ENCODE measurements around the gene TCL1B. TPM values are rescaled to one million over a fixed set of nuclear protein-coding genes. Genes with fewer than 3 reads are reported as not detected.

TCL1B gene
- total RNA-seq, 2 experiments from 2014 or later = not detected

GRCh38 chr14:95695051-95695450, 8.8 kb downstream of the TCL1B start:
- no peak for ATAC-seq

GRCh38 chr14:95695913-95696312, 9.7 kb downstream of the TCL1B start:
- DNase-seq (no peak), ATAC-seq (no peak)
- Mint-ChIP-seq H3K9me3 (ENCODE audit: insufficient read depth) (no peaks in the 10 kb centered on the region), H3K4me3 (no peak overlapping the region), H3K27me3 (ENCODE audit: low read depth) (peaks cover 9% of the 10 kb centered on the region), H3K27ac (no peak overlapping the region), H3K4me1 (ENCODE audit: low read depth) (no peaks in the 10 kb centered on the region), H3K36me3 (ENCODE audit: low read depth) (no peaks in the 10 kb centered on the region)
- POLR2A ChIA-PET = no interaction called here
- CTCF ChIA-PET = no interaction called here

More at GRCh38 chr14:95695051-95695450, 8.8 kb downstream of the TCL1B start:
- no peak for DNase-seq
- no peaks in the 10 kb centered on the region for H3K9me3 Mint-ChIP-seq (ENCODE audit: insufficient read depth)
- no peak overlapping the region for H3K4me3 Mint-ChIP-seq
- no peak overlapping the region for H3K27ac Mint-ChIP-seq
- no peaks in the 10 kb centered on the region for H3K36me3 Mint-ChIP-seq (ENCODE audit: low read depth)
- ChIA-PET POLR2A (no interaction called here), CTCF (no interaction called here)
- no peaks in the 10 kb centered on the region for H3K4me1 Mint-ChIP-seq (ENCODE audit: low read depth)
- peaks cover 7% of the 10 kb centered on the region for H3K27me3 Mint-ChIP-seq (ENCODE audit: low read depth)

GRCh38 chr14:95696741-95697140, 10.5 kb downstream of the TCL1B start:
- Mint-ChIP-seq H3K27me3 (ENCODE audit: low read depth) (peaks cover 10% of the 10 kb centered on the region), H3K27ac (no peak overlapping the region), H3K36me3 (ENCODE audit: low read depth) (no peaks in the 10 kb centered on the region), H3K4me3 (no peak overlapping the region), H3K4me1 (ENCODE audit: low read depth) (no peaks in the 10 kb centered on the region), H3K9me3 (ENCODE audit: insufficient read depth) (no peaks in the 10 kb centered on the region)
- DNase-seq (no peak), ATAC-seq (no peak)
- ChIA-PET POLR2A (no interaction called here), CTCF (interaction anchor here (0.7 kb wide), 1 partner anchor 80 kb away, joined by 3 read pairs; no protein-coding TSS in a partner anchor)

GRCh38 chr14:95697764-95698163, 11.5 kb downstream of the TCL1B start:
- no peaks in the 10 kb centered on the region for H3K4me1 Mint-ChIP-seq (ENCODE audit: low read depth)
- H3K9me3 Mint-ChIP-seq (ENCODE audit: insufficient read depth) = no peaks in the 10 kb centered on the region
- peaks cover 13% of the 10 kb centered on the region for H3K27me3 Mint-ChIP-seq (ENCODE audit: low read depth)
- no peak for DNase-seq
- no peak overlapping the region for H3K4me3 Mint-ChIP-seq
- no peaks in the 10 kb centered on the region for H3K36me3 Mint-ChIP-seq (ENCODE audit: low read depth)
- ChIA-PET CTCF (no interaction called here), POLR2A (no interaction called here)
- H3K27ac Mint-ChIP-seq = no peak overlapping the region
- ATAC-seq = no peak

- ChIA-PET POLR2A (no interaction called here), CTCF (no interaction called here)
- Mint-ChIP-seq H3K4me3 (no peak overlapping the region), H3K4me1 (ENCODE audit: low read depth) (no peaks in the 10 kb centered on the region), H3K9me3 (ENCODE audit: insufficient read depth) (no peaks in the 10 kb centered on the region), H3K27me3 (ENCODE audit: low read depth) (peaks cover 15% of the 10 kb centered on the region), H3K36me3 (ENCODE audit: low read depth) (no peaks in the 10 kb centered on the region), H3K27ac (no peak overlapping the region)
- ATAC-seq (no peak), DNase-seq (no peak)
Measured at GRCh38 chr14:95698287-95698686, 12.1 kb downstream of the TCL1B start.

- no peak overlapping the region for H3K4me3 Mint-ChIP-seq
- no peaks in the 10 kb centered on the region for H3K9me3 Mint-ChIP-seq (ENCODE audit: insufficient read depth)
- H3K36me3 Mint-ChIP-seq (ENCODE audit: low read depth) = no peaks in the 10 kb centered on the region
- no peak for ATAC-seq
- CTCF ChIA-PET = no interaction called here
- no peak overlapping the region for H3K27ac Mint-ChIP-seq
- DNase-seq = no peak
- H3K27me3 Mint-ChIP-seq (ENCODE audit: low read depth) = peaks cover 22% of the 10 kb centered on the region
- no peaks in the 10 kb centered on the region for H3K4me1 Mint-ChIP-seq (ENCODE audit: low read depth)
- POLR2A ChIA-PET = no interaction called here
Measured at GRCh38 chr14:95699412-95699811, 13.2 kb downstream of the TCL1B start.

- ChIA-PET CTCF (interaction anchor here (0.7 kb wide), 1 partner anchor 258 kb away, joined by 4 read pairs; no protein-coding TSS in a partner anchor), POLR2A (interaction anchor here (0.6 kb wide), 1 partner anchor 59 kb away, joined by 3 read pairs; no protein-coding TSS in a partner anchor)
- DNase-seq (no peak), ATAC-seq (no peak)
- Mint-ChIP-seq H3K27ac (no peak overlapping the region), H3K27me3 (ENCODE audit: low read depth) (peaks cover 25% of the 10 kb centered on the region), H3K36me3 (ENCODE audit: low read depth) (no peaks in the 10 kb centered on the region), H3K4me1 (ENCODE audit: low read depth) (no peaks in the 10 kb centered on the region), H3K9me3 (ENCODE audit: insufficient read depth) (no peaks in the 10 kb centered on the region), H3K4me3 (no peak overlapping the region)
Measured at GRCh38 chr14:95700221-95700976, 14.2 kb downstream of the TCL1B start.

- Mint-ChIP-seq H3K4me3 (no peak overlapping the region), H3K4me1 (ENCODE audit: low read depth) (no peaks in the 10 kb centered on the region), H3K36me3 (ENCODE audit: low read depth) (no peaks in the 10 kb centered on the region), H3K9me3 (ENCODE audit: insufficient read depth) (no peaks in the 10 kb centered on the region), H3K27ac (no peak overlapping the region), H3K27me3 (ENCODE audit: low read depth) (peaks cover 27% of the 10 kb centered on the region)
- no peak for DNase-seq
- ATAC-seq = no peak
- POLR2A ChIA-PET = no interaction called here
- CTCF ChIA-PET = no interaction called here
Measured at GRCh38 chr14:95701846-95702221, 15.6 kb downstream of the TCL1B start.

- Mint-ChIP-seq H3K4me1 (ENCODE audit: low read depth) (no peaks in the 10 kb centered on the region), H3K9me3 (ENCODE audit: insufficient read depth) (no peaks in the 10 kb centered on the region), H3K36me3 (ENCODE audit: low read depth) (no peaks in the 10 kb centered on the region), H3K4me3 (no peak overlapping the region), H3K27ac (no peak overlapping the region), H3K27me3 (ENCODE audit: low read depth) (peaks cover 25% of the 10 kb centered on the region)
- ATAC-seq (no peak), DNase-seq (no peak)
- ChIA-PET POLR2A (no interaction called here), CTCF (no interaction called here)
Measured at GRCh38 chr14:95703341-95703740, 17.1 kb downstream of the TCL1B start.

GRCh38 chr14:95703805-95704204, 17.6 kb downstream of the TCL1B start:
- no peak for ATAC-seq
- Mint-ChIP-seq H3K27ac (no peak overlapping the region), H3K36me3 (ENCODE audit: low read depth) (no peaks in the 10 kb centered on the region), H3K4me1 (ENCODE audit: low read depth) (no peaks in the 10 kb centered on the region), H3K27me3 (ENCODE audit: low read depth) (peaks cover 25% of the 10 kb centered on the region), H3K4me3 (no peak overlapping the region), H3K9me3 (ENCODE audit: insufficient read depth) (no peaks in the 10 kb centered on the region)
- no peak for DNase-seq
- POLR2A ChIA-PET = no interaction called here
- CTCF ChIA-PET = no interaction called here

- no peak for DNase-seq
- H3K4me1 Mint-ChIP-seq (ENCODE audit: low read depth) = no peaks in the 10 kb centered on the region
- ATAC-seq = no peak
- CTCF ChIA-PET = no interaction called here
- H3K4me3 Mint-ChIP-seq = no peak overlapping the region
- no peaks in the 10 kb centered on the region for H3K9me3 Mint-ChIP-seq (ENCODE audit: insufficient read depth)
- POLR2A ChIA-PET = no interaction called here
- H3K36me3 Mint-ChIP-seq (ENCODE audit: low read depth) = no peaks in the 10 kb centered on the region
- peaks cover 20% of the 10 kb centered on the region for H3K27me3 Mint-ChIP-seq (ENCODE audit: low read depth)
- no peak overlapping the region for H3K27ac Mint-ChIP-seq
Measured at GRCh38 chr14:95705518-95705917, 19.3 kb downstream of the TCL1B start.

- Mint-ChIP-seq H3K4me1 (ENCODE audit: low read depth) (no peaks in the 10 kb centered on the region), H3K36me3 (ENCODE audit: low read depth) (no peaks in the 10 kb centered on the region), H3K27me3 (ENCODE audit: low read depth) (peaks cover 15% of the 10 kb centered on the region), H3K27ac (no peak overlapping the region), H3K9me3 (ENCODE audit: insufficient read depth) (no peaks in the 10 kb centered on the region), H3K4me3 (no peak overlapping the region)
- DNase-seq (no peak), ATAC-seq (no peak)
- CTCF ChIA-PET = no interaction called here
- POLR2A ChIA-PET = no interaction called here
Measured at GRCh38 chr14:95707327-95707726, 21.1 kb downstream of the TCL1B start.

- ChIA-PET CTCF (no interaction called here), POLR2A (no interaction called here)
- H3K36me3 Mint-ChIP-seq (ENCODE audit: low read depth) = no peaks in the 10 kb centered on the region
- H3K27ac Mint-ChIP-seq = no peak overlapping the region
- ATAC-seq (no peak), DNase-seq (no peak)
- H3K9me3 Mint-ChIP-seq (ENCODE audit: insufficient read depth) = no peaks in the 10 kb centered on the region
- H3K4me1 Mint-ChIP-seq (ENCODE audit: low read depth) = no peaks in the 10 kb centered on the region
- H3K27me3 Mint-ChIP-seq (ENCODE audit: low read depth) = peaks cover 11% of the 10 kb centered on the region
- no peak overlapping the region for H3K4me3 Mint-ChIP-seq
Measured at GRCh38 chr14:95710106-95710505, 23.9 kb downstream of the TCL1B start.
